ENCODE measurements around the gene NAV2. TPM values are rescaled to one million over a fixed set of nuclear protein-coding genes. Genes with fewer than 3 reads are reported as not detected.

The NAV2 gene
- total and polyA plus RNA-seq, 2 donors (not counting 1 experiment from before 2014, with no cell fraction given), result 8.1 to 14.0 TPM

DNA sequence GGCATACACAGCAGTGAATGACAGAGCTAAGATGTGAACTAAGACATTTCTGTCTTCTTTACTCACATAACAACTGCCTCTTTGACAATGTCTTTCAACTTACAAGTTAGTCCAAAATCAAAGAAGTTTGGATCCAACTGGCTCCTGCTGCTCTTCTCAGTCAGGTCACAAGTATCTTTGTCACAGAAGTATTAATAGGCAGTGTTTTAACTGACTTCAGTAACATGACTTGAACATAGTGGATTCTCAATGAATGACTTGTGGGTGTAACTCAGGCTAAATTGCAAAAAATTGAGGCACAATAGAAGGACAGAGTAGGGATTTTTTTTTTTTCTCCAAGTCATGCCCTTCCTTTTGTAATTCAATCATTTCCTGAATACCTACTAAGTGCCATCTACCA is 425.0 kb downstream of the NAV2 start:
- Histone ChIP-seq H3K79me2 (ENCODE audit: control insufficient read depth, insufficient read depth, low read length) (no peaks in the 10 kb centered on the region), H3K36me3 (ENCODE audit: control insufficient read depth, insufficient read depth, low read length) (no peaks in the 10 kb centered on the region), H3K9ac (ENCODE audit: insufficient read depth, low read length) (no peak overlapping the region), H2AFZ (ENCODE audit: low read length) (no peak overlapping the region), H3K9me3 (ENCODE audit: control insufficient read depth, insufficient read depth, low read depth, low read length) (no peaks in the 10 kb centered on the region), H3K27me3 (ENCODE audit: control insufficient read depth, insufficient read depth, low read length) (peaks cover 3% of the 10 kb centered on the region), H4K20me1 (ENCODE audit: control insufficient read depth, extremely low read depth, insufficient read depth, low read length) (no peaks in the 10 kb centered on the region), H3K4me3 (replicated peaks in 1 of 4; ENCODE audit: control extremely low read depth in 1 of 4, insufficient read depth in 1 of 4, low read depth in 3 of 4, low read length in 4 of 4) (no peak overlapping the region), H3K4me1 (ENCODE audit: control insufficient read depth, extremely low read depth, insufficient read depth, low read length) (no peaks in the 10 kb centered on the region), H3K27ac (ENCODE audit: insufficient read depth, low read length) (no peak overlapping the region), H3K4me2 (ENCODE audit: extremely low read depth, insufficient read depth, low read length) (no peak overlapping the region)
- TF ChIP-seq EZH2 (IDR thresholded peaks at IDR 0.05; ENCODE audit: low read length, missing control alignments), result no peak
- TF ChIP-seq, protein P1, sequence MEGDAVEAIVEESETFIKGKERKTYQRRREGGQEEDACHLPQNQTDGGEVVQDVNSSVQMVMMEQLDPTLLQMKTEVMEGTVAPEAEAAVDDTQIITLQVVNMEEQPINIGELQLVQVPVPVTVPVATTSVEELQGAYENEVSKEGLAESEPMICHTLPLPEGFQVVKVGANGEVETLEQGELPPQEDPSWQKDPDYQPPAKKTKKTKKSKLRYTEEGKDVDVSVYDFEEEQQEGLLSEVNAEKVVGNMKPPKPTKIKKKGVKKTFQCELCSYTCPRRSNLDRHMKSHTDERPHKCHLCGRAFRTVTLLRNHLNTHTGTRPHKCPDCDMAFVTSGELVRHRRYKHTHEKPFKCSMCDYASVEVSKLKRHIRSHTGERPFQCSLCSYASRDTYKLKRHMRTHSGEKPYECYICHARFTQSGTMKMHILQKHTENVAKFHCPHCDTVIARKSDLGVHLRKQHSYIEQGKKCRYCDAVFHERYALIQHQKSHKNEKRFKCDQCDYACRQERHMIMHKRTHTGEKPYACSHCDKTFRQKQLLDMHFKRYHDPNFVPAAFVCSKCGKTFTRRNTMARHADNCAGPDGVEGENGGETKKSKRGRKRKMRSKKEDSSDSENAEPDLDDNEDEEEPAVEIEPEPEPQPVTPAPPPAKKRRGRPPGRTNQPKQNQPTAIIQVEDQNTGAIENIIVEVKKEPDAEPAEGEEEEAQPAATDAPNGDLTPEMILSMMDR (conservative IDR thresholded peaks at IDR 0.05 in 1 of 2, IDR thresholded peaks at IDR 0.05 in 1 of 2; ENCODE audit: low read depth in 1 of 2, low read length in 2 of 2), result no peak
- DNase-seq (ENCODE audit: low read depth in 2 of 2), result no peak

DNA sequence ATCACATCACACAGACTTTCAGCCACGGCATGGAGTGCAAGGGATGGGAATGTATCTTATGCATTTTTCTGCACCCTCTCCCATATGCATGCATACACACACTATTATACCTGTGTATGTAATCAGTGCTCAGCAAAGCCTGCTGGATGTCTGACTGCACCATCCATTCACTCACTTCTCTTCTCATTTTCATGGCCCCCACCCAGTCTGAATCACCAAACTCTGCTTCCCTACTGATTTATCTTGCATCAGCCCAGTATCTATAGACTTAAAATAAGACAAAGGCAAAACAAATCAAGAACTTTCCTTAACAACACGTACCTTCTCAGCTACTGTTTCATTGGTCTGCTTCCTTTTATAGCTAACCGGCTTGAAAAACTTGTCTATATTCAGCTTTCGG is 426.1 kb downstream of the NAV2 start:
- TF ChIP-seq, protein P1 (conservative IDR thresholded peaks at IDR 0.05 in 1 of 2, IDR thresholded peaks at IDR 0.05 in 1 of 2; ENCODE audit: low read depth in 1 of 2, low read length in 2 of 2), result no peak
- TF ChIP-seq EZH2 (IDR thresholded peaks at IDR 0.05; ENCODE audit: low read length, missing control alignments), result no peak
- H2AFZ ChIP-seq (ENCODE audit: low read length), result no peak overlapping the region
- no peak overlapping the region for H3K9ac ChIP-seq (ENCODE audit: insufficient read depth, low read length)
- H3K27me3 ChIP-seq (ENCODE audit: control insufficient read depth, insufficient read depth, low read length), result peaks cover 3% of the 10 kb centered on the region
- no peaks in the 10 kb centered on the region for H3K9me3 ChIP-seq (ENCODE audit: control insufficient read depth, insufficient read depth, low read depth, low read length)
- H3K79me2 ChIP-seq (ENCODE audit: control insufficient read depth, insufficient read depth, low read length), result no peaks in the 10 kb centered on the region
- H3K4me1 ChIP-seq (ENCODE audit: control insufficient read depth, extremely low read depth, insufficient read depth, low read length), result no peaks in the 10 kb centered on the region
- no peak for DNase-seq (ENCODE audit: low read depth in 2 of 2)
- H3K4me3 ChIP-seq (replicated peaks in 1 of 4; ENCODE audit: control extremely low read depth in 1 of 4, insufficient read depth in 1 of 4, low read depth in 3 of 4, low read length in 4 of 4), result no peak overlapping the region
- H3K27ac ChIP-seq (ENCODE audit: insufficient read depth, low read length), result no peak overlapping the region
- no peaks in the 10 kb centered on the region for H3K36me3 ChIP-seq (ENCODE audit: control insufficient read depth, insufficient read depth, low read length)
- H3K4me2 ChIP-seq (ENCODE audit: extremely low read depth, insufficient read depth, low read length), result no peak overlapping the region
- H4K20me1 ChIP-seq (ENCODE audit: control insufficient read depth, extremely low read depth, insufficient read depth, low read length), result no peaks in the 10 kb centered on the region

DNA sequence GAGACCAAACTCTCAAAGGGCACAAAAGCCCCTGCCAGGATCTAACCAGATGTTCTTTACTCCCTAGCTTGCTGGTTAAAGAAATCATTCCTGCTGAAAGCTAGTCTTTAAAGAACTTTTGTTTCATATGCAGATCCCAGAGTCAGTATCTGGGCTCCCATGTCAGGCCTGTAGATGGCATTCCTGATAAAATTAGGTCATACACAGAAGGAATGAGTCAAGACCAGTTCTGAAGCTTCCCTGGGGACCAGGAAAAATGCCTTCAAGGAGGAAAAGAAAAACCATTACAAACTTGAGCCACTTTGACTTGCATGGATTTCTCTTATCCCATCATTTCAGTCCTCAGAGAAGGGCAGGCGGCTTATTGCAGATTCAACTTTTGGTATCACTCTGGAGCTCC is 441.7 kb downstream of the NAV2 start:
- Histone ChIP-seq H3K79me2 (ENCODE audit: control insufficient read depth, insufficient read depth, low read length) (no peaks in the 10 kb centered on the region), H3K27ac (ENCODE audit: insufficient read depth, low read length) (no peak overlapping the region), H2AFZ (ENCODE audit: low read length) (no peak overlapping the region), H3K4me3 (replicated peaks in 1 of 4; ENCODE audit: control extremely low read depth in 1 of 4, insufficient read depth in 1 of 4, low read depth in 3 of 4, low read length in 4 of 4) (no peak overlapping the region), H3K4me2 (ENCODE audit: extremely low read depth, insufficient read depth, low read length) (no peak overlapping the region), H3K27me3 (ENCODE audit: control insufficient read depth, insufficient read depth, low read length) (peaks cover 51% of the 10 kb centered on the region), H3K9ac (ENCODE audit: insufficient read depth, low read length) (no peak overlapping the region), H3K4me1 (ENCODE audit: control insufficient read depth, extremely low read depth, insufficient read depth, low read length) (no peaks in the 10 kb centered on the region), H3K36me3 (ENCODE audit: control insufficient read depth, insufficient read depth, low read length) (no peaks in the 10 kb centered on the region), H3K9me3 (ENCODE audit: control insufficient read depth, insufficient read depth, low read depth, low read length) (no peaks in the 10 kb centered on the region), H4K20me1 (ENCODE audit: control insufficient read depth, extremely low read depth, insufficient read depth, low read length) (peaks cover 2% of the 10 kb centered on the region)
- TF ChIP-seq EZH2 (IDR thresholded peaks at IDR 0.05; ENCODE audit: low read length, missing control alignments), result no peak
- TF ChIP-seq, protein P1 (conservative IDR thresholded peaks at IDR 0.05 in 1 of 2, IDR thresholded peaks at IDR 0.05 in 1 of 2; ENCODE audit: low read depth in 1 of 2, low read length in 2 of 2), result no peak
- DNase-seq (ENCODE audit: low read depth in 2 of 2), result peak in 1 of 2 donors; percentile 8
